HUES64 (cell line): ENCODE measurements around the gene ABHD2.

Source experiments
- H3K27ac ChIP-seq: 2 replicates; pipeline ENCODE4 v1.7.0; 2013; ENCODE audit warnings: low read depth, low read length, inconsistent platforms
- H3K27me3 ChIP-seq: 2 replicates; pipeline ENCODE4 v1.6.1; 2013; ENCODE audit warnings: mild to moderate bottlenecking, low read length; ENCODE audit not compliant: insufficient read depth
- H3K36me3 ChIP-seq: 2 replicates; pipeline ENCODE4 v1.6.1; 2013; ENCODE audit warnings: mild to moderate bottlenecking, low read length; ENCODE audit not compliant: insufficient read depth
- H3K4me1 ChIP-seq: 2 replicates; pipeline ENCODE4 v1.6.1; 2013; ENCODE audit warnings: mild to moderate bottlenecking, low read length, moderate library complexity; ENCODE audit not compliant: insufficient read depth
- H3K4me3 ChIP-seq: 2 replicates; pipeline ENCODE4 v1.5.1; 2013; ENCODE audit warnings: mild to moderate bottlenecking, low read length, moderate library complexity
- H3K9ac ChIP-seq: 2 replicates; pipeline ENCODE4 v1.6.1; 2013; ENCODE audit warnings: mild to moderate bottlenecking, low read depth, low read length
- H3K9me3 ChIP-seq: 2 replicates; pipeline ENCODE4 v1.6.1; 2013; ENCODE audit warnings: low read depth, low read length; ENCODE audit not compliant: insufficient read depth
- WGBS: fragments of 150-250, 120-280 bp; methylation state at CpG from one replicate; pipeline ENCODE4 v1.1.7; 2013; ENCODE audit warnings: missing lambda C conversion rate; 5-methylcytosine and 5-hydroxymethylcytosine counted together

Gene ABHD2

DNA sequence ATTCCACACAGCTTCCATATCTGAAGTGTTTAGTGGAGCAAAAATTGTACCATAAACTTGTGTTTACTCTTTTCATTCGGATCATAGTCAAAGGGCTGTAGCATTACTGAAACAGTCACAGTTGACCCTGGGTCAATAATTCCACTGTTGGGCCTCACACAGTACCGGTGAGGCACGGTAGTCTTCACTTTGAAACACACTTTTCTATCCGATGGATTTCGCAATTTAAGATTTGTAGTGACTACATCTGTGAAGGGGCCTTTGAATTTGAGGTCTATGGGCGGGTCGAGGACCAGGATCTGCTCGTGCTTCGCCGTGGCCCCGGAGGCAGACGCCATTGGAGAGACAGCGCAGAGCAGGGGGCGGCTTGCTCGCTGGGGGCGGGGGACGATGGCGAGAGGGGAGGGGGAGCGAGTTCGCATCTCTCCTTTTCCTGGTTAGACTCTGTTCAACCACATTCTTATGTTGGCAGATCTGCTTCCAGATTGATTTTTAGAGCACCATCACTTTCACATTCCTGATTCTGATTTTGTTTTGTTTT lies 113.3 kb downstream of the ABHD2 start:
- Histone ChIP-seq H3K9me3 (no peaks in the 10 kb centered on the region), H3K4me3 (no peak overlapping the region), H3K36me3 (no peaks in the 10 kb centered on the region), H3K9ac (no peak overlapping the region), H3K4me1 (peaks cover 45% of the 10 kb centered on the region), H3K27ac (no peak overlapping the region), H3K27me3 (no peaks in the 10 kb centered on the region)
- WGBS = 90% methylated on average over 20 of the region's 20 CpGs

DNA sequence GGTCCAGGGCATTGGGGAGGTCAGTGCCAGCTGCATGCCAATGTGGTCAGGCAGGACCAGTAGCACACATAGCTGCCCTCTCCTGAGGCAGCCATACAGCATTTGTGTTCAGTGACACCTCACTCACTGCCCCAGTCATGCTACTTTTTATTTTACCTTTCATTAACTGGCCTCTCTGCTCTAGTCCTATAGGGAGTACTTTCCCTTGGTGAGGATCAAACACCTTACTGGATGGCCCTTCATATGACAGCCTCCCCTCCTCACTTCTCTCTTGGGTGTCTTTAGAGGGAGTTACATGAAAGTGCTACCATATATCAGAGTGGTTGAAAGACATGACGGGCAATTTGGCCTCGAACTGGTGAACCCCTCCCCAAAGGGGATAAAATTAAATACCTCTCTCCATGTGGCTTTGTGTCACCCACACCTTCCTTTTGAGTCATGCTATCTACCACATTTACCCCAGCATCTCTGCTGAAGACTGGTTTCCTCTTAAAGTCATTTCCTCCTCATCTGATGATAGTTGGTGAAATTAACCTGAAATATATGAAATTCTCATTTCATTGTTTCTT lies 115.5 kb downstream of the ABHD2 start:
- no peak overlapping the region for H3K27ac ChIP-seq
- no peak overlapping the region for H3K4me3 ChIP-seq
- H3K27me3 ChIP-seq = no peaks in the 10 kb centered on the region
- H3K9me3 ChIP-seq = no peaks in the 10 kb centered on the region
- H3K9ac ChIP-seq = no peak overlapping the region
- H3K4me1 ChIP-seq = peaks cover 25% of the 10 kb centered on the region
- 74% methylated on average over 2 of the region's 2 CpGs for WGBS
- H3K36me3 ChIP-seq = no peaks in the 10 kb centered on the region

DNA sequence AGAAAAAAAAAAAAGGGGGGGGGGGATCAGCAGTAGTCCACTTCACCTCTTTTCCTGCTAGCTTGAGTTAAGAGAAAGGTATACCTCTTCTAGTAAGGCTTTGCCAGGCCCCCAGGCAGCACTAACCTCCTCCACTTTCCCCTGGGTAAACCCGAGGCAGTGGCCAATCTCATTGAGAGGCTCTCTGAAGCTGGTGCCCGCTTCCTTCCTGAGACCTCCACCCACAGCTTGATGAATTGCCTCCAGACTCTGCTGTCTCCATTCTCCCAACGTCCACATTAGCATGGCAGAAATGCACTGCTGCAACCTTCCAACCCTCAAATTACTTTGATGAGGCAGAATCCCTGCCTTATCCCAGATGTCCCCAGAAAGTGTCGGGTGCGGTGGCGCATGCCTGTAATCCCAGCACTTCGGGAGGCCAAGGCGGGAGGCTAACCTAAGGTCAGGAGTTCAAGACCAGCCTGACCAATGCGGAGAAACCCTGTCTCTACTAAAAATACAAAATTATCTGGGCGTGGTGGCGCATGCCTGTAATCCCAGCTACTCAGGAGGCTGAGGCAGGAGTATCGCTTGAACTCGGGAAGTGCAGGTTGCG lies 117.8 kb downstream of the ABHD2 start:
- H3K4me3 ChIP-seq = no peak overlapping the region
- peaks cover 9% of the 10 kb centered on the region; the same call in 1 of the 2 replicates for H3K4me1 ChIP-seq
- no peak overlapping the region for H3K9ac ChIP-seq
- 93% methylated on average over 14 of the region's 14 CpGs for WGBS
- no peaks in the 10 kb centered on the region for H3K9me3 ChIP-seq
- no peaks in the 10 kb centered on the region for H3K36me3 ChIP-seq
- no peak overlapping the region for H3K27ac ChIP-seq
- H3K27me3 ChIP-seq = no peaks in the 10 kb centered on the region

DNA sequence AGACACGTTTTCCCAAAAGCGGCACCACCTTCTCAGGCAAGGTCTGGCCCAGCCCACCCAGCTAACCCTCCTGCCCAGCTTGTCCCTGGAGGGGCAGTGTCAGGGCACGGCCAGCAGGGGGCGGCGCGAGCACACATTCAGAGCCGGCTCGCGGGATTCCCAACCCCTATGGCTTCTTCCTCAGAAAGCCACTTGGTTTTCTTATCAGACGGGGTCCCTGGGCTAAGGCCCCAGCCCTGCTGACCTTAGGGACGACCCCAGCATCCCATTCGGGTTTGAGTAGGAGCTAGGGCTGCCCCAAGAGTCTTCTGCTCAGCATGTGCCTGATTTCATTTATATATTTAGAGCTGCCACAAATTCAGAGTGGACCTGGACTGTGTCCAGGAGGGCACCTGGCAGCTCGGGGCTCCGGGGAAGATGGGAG lies 118.7 kb downstream of the ABHD2 start:
- Histone ChIP-seq H3K27ac (no peak overlapping the region), H3K9me3 (no peaks in the 10 kb centered on the region), H3K4me3 (no peak overlapping the region), H3K4me1 (peaks cover 9% of the 10 kb centered on the region; the same call in 1 of the 2 replicates), H3K9ac (no peak overlapping the region), H3K36me3 (no peaks in the 10 kb centered on the region), H3K27me3 (no peaks in the 10 kb centered on the region)
- WGBS = 17% methylated on average over 14 of the region's 14 CpGs

- no peak overlapping the region for H3K4me3 ChIP-seq
- H3K9ac ChIP-seq = no peak overlapping the region
- no peaks in the 10 kb centered on the region for H3K36me3 ChIP-seq
- H3K4me1 ChIP-seq = peaks cover 2% of the 10 kb centered on the region; the same call in 1 of the 2 replicates
- H3K27me3 ChIP-seq = no peaks in the 10 kb centered on the region
- no peaks in the 10 kb centered on the region for H3K9me3 ChIP-seq
- no peak overlapping the region for H3K27ac ChIP-seq
These were observed 120.0 kb downstream of the ABHD2 start for GRCh38 chr15:89208256-89208655.

GRCh38 chr15:89209057-89209456 lies 120.8 kb downstream of the ABHD2 start:
- no peak overlapping the region for H3K27ac ChIP-seq
- no peaks in the 10 kb centered on the region for H3K9me3 ChIP-seq
- H3K4me1 ChIP-seq = peaks cover 2% of the 10 kb centered on the region; the same call in 1 of the 2 replicates
- H3K27me3 ChIP-seq = no peaks in the 10 kb centered on the region
- H3K4me3 ChIP-seq = no peak overlapping the region
- 96% methylated on average over 1 of the region's 1 CpG for WGBS
- H3K9ac ChIP-seq = no peak overlapping the region
- no peaks in the 10 kb centered on the region for H3K36me3 ChIP-seq

- Histone ChIP-seq H3K9me3 (no peaks in the 10 kb centered on the region), H3K4me1 (peaks cover 2% of the 10 kb centered on the region; the same call in 1 of the 2 replicates), H3K27me3 (no peaks in the 10 kb centered on the region), H3K27ac (no peak overlapping the region), H3K9ac (no peak overlapping the region), H3K36me3 (no peaks in the 10 kb centered on the region), H3K4me3 (no peak overlapping the region)
- WGBS = 95% methylated on average over 5 of the region's 5 CpGs
These were observed 123.5 kb downstream of the ABHD2 start for GRCh38 chr15:89211678-89212170.

DNA sequence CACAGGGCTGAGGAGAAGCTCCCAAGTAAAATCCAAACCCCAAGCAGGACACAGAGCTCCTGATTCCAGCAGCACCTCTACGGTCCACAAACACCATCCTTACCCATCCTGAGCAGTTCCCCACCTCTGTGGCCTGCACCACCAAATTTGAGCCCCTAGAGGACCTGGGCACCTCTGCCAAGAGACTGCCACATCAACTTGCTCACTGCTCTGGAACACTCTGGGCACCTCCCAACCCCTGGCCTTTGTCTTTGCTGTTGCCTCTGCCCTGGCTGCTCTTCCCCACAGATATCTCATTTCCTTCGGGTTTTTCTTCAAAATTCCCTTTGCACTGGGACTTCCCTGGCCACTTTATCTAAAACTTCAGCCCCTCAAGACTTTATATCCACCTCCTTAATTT lies 127.4 kb downstream of the ABHD2 start:
- WGBS = 86% methylated on average over 2 of the region's 2 CpGs
- Histone ChIP-seq H3K27ac (no peak overlapping the region), H3K9me3 (no peaks in the 10 kb centered on the region), H3K36me3 (no peaks in the 10 kb centered on the region), H3K4me1 (no peaks in the 10 kb centered on the region), H3K27me3 (no peaks in the 10 kb centered on the region), H3K4me3 (no peak overlapping the region), H3K9ac (no peak overlapping the region)

DNA sequence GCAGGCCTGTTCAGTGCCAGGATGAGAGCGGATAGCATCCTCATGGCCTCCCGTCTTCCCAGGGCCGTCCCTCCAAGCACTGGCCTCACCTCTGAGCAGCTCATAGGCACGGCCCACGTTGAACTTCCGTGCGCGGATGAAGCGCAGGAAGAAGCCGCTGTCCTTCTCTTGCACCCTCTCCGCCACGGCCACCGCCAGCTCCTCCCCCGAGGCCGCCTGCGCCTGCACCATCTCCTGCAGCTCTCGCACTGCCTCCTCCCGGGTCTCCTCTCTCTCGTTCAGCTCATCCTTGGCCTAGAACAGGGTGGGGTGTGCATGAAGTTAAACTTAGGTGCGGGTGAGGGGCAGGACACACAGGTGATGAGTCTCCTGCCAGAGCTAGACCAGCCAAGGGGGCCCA lies 128.8 kb downstream of the ABHD2 start:
- no peaks in the 10 kb centered on the region for H3K4me1 ChIP-seq
- no peak overlapping the region for H3K4me3 ChIP-seq
- no peaks in the 10 kb centered on the region for H3K36me3 ChIP-seq
- no peaks in the 10 kb centered on the region for H3K9me3 ChIP-seq
- no peak overlapping the region for H3K27ac ChIP-seq
- H3K27me3 ChIP-seq = no peaks in the 10 kb centered on the region
- no peak overlapping the region for H3K9ac ChIP-seq
- WGBS = 95% methylated on average over 20 of the region's 20 CpGs

GRCh38 chr15:89217686-89218376 lies 129.6 kb downstream of the ABHD2 start:
- no peak overlapping the region for H3K4me3 ChIP-seq
- H3K27ac ChIP-seq = no peak overlapping the region
- H3K9me3 ChIP-seq = no peaks in the 10 kb centered on the region
- 87% methylated on average over 4 of the region's 6 CpGs for WGBS
- no peaks in the 10 kb centered on the region for H3K36me3 ChIP-seq
- no peaks in the 10 kb centered on the region for H3K27me3 ChIP-seq
- no peak overlapping the region for H3K9ac ChIP-seq
- H3K4me1 ChIP-seq = no peaks in the 10 kb centered on the region

DNA sequence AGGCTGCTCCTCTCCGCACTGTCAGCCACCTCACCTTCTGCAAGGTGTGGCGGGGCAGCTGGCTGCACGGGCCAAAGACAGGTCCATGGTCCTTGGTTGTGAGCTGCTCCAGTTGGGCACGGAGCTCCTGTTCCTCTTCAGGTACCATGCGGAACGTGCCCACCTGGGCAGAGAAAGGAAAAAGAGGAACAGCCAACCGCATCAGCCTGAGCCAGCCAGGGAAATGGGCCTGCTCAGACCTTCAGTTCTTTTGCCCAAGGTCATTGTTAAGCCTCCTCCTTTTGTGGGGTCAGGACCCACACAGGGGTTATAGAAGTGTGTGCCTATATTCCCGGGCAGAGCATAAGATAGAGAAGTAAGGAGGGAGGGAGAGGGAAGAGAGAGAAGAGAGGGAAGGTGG lies 130.3 kb downstream of the ABHD2 start:
- Histone ChIP-seq H3K4me3 (no peak overlapping the region), H3K27ac (no peak overlapping the region), H3K9me3 (no peaks in the 10 kb centered on the region), H3K27me3 (no peaks in the 10 kb centered on the region), H3K9ac (no peak overlapping the region), H3K36me3 (no peaks in the 10 kb centered on the region), H3K4me1 (no peaks in the 10 kb centered on the region)
- 89% methylated on average over 8 of the region's 8 CpGs for WGBS
